ENCODE measurements around the gene HOXB2.
A peak's percentile ranks its signal among the peaks of the same experiment; 100 is the strongest.

HOXB2 gene

DNA sequence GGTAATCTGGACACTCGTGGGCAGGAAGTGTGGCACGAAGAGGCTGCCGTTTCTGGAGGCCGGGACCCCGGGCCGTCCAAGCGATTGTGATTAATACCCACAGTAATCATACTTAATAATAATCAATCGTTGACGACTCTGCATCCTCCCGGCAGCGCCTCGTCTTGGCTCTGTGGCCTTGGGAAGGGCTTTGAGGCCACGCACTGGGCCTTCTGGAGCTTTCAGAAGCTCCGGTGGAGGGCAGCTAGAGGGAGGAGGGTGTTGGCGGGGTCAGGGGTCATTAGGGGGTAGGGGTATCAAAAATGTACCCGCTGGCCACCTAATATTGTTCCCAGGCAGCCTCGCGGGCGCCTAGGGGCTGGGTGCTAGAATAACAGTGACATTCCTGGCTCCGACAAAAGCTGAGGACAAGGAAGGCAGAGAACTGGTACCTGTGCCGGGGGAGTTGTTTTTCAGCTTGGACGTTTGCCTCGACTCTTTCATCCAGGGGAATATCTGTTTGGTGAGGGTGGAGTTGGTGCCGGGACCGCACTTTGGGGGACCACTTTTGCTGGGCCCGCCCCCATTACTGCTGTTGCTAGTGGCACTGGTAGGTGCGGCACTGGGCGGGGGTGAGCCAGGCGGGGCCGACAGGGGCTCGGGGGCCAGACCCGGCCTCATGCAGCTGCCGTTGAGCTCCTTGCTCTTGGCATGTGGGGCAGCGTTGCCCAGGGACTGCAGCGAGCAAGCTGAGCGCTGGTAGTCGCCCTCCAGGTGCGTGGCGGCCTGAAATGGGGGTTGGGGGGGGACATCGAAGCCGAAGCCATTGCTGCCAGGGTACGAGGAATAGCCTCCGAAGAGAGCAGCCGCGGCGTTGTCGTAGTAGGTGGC lies 6.9 kb upstream of the HOXB2 start:
- DNase-seq = no peak

DNA sequence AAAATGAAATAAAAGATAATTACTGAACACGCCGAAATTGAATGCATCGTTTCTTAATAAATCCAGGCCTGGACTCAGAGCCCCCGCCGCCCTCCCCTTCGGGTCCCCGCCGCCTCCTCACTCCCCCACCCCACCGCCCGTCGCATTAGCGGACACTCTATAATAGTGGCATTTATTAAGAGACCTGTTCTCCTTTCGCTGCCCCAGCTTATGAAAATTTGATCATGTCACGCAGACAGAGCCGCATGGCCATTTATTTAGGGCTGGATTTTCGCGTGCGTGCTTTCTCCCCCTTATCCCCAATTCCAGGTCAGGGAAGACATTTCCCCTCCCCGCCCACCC lies 6.3 kb upstream of the HOXB2 start:
- DNase-seq = no peak

DNA sequence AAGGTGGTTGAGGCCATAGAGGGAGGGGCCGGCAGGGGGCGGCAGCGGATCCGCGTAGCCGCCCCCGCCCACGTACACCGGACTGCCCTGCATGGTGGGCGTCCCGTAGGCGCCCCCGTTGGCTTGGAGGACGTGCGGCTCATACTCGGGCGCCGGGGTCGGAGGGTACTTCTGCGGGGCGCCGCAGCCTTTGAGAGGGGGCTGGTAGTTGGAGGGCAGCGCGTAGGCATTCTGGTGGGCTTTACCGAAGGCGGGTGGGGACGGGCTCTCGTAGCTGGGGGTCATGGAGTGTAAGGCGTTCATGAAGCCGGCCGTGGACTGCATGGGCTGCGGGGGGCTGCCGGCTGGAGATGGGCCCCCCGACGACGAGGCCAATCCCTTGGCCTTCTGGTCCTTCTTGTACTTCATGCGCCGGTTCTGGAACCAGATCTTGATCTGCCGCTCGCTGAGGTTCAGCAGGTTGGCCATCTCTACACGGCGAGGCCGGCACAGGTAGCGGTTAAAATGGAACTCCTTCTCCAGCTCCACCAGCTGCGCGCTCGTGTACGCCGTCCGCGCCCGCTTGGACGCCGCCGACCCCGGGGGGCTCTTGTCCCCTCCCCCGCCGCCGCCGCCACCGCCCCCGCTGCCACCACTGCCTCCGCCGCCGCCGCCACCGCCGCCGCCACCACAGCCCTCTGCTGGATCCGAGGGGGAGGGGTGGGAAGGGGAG lies 5.7 kb upstream of the HOXB2 start:
- no peak for DNase-seq

DNA sequence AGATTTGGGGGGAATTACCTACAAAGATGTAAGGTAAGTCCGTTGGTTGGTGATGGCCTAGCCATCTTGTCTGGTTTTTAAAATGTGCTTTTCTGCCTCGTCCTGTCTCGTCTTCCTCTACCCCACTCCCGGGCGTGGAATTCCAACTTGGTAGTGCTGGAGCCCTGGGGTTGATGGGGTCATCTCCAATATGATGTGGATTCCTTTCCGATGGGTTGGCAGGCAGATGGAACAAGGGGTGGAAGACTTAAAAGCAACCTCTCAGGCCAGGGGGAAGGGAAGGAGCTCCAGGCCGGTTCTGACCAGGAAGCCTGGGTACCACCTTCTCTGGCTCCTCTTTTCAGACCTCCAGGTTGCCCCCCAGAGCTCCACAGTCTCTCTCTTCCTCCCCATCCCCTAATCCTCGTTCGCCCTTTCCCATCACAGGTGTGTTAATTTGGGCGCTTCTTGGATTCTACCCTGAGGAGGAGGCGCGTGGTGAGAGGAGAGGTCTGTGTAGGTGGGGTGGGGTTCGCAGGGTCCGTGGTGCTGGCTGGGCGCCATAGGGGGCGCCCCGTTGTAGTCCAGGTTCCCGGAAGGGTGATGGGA lies 5.1 kb upstream of the HOXB2 start:
- DNase-seq = no peak

GRCh38 chr17:48549281-48549630 lies 4.3 kb upstream of the HOXB2 start:
- peak; percentile 42 for DNase-seq

GRCh38 chr17:48548523-48549280 lies 3.8 kb upstream of the HOXB2 start:
- DNase-seq = peak; percentile 57

DNA sequence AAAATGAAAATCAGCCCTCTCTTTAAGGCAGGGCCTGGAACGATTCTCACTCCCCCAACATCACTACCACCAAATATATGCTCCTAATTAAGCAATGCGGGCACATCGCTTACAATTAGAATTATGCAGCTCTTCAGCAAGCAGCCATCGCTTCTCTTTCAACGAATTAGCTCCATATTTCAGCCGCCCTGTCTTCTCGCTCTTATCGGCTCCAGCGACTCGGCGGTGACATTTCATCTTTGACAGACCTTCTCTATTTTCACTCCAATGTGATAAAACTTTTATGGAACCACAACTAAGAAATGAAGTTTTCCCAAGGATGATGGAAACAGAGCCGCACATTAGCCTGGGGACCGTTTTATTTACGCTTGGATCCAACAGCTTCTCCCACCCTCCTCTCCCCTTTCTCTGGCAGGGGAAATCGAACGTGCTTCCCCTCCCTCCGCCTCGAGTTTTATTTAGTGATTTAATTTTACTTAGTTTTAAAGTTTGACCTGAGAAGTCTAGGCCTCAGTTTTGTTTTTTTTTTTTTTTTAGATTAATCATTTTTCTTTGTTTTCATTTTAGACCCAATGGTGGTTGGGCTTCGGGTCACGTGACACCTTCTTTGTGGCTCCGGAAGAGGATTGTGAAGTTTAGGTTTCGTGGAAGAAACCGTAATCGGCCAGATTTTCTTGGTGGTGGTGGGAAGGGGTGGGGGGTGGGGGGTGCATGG lies 3.1 kb upstream of the HOXB2 start:
- peak; percentile 87 for DNase-seq

DNA sequence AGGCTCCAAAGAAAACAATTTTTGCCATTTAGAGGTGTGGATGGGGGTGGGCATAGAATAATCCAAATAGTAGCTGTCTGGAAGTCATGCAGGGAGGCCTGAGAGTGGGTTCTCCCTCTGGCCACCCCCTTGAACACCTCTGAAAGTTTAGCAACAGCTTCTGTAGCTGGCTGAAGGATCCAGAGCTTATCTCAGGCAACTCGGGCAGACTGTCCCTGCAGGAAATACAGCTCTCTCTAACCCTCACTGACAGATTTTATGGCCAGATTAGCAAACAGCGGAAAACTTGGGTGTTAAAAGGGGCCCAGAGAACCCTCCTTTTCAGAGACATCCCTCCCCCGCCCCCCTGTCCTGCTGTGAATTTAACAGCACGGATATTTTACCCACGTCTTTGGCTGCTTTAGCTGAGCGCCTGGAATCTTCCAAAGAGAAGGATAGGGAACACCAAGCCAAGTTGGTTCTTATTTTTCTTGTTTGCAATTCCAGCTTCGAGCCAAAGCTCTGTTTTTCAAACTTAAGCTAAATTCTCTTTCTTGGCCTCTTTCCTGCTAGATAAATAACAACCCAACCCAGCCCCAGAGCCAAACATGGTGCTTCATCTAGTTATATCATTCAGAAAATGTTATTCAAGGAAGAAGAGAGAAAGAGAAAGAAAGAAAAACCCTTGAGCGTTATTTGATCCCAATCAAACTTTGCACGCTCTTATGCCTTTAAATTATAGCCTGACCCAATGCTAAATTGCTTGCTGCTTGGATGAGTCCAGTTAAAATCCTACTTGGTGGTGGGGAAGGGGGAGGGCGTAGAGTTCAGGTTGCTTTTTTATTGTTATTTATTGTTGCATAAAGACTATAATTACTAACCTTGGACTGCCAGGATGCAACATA lies 2.3 kb upstream of the HOXB2 start:
- peak; percentile 98 for DNase-seq

DNA sequence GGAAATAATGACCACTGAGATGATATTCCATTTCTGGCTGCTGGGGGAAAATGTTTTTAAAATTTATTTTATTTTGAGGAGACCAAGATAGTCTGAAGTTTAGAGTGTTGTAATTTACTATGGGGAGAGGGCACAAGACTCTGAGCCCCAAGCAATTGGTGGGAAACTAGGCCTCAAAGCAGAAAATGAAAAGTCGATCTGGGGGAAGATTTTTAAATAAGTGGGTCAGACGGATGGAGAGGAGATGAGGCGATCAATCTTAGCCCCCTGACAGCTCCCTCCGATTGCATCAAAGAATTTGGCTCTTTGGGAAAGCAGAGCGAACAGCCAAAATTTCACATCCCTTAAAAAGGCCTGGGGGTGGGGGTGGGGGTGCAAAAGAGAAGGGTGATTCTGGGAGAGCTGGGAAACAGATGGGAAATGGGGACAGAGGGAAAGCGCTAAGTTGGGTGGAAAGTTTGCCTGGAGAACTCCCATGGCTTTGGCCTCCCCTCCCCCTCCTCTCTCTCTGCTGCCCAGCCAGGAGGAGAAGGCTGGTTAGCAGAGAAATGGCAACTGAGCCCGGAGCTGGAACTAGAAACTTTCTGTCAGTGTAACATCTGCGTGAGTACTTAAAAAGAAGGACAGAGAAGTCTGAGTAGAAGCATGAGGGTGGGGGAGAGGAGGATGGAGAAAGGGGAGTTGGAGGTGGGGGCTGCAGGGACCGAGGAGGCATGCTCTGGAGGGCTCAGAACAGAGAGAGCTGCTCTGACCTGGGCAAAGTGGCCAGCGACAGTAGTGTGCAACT lies 1.4 kb upstream of the HOXB2 start:
- DNase-seq = peak; percentile 72

DNA sequence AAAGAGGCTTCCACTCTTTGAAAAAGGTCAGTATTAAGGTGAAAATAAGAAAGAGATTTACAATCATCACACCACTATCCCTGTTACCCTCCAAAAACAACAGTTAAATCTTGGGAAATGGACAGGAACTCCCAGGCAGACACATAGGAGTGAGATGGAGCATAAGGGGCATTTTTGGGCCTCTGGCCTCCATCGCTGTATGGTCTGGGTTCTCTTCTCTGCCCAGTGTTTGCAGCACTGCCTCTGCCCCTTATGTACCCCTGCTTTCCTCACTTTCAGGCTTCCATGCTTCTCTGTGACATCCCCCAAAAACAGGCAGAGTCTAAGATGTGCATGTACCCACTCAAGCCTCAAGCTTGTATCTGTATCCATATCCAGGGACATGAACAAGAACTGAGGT lies 630 bp upstream of the HOXB2 start:
- peak; percentile 50 for DNase-seq

GRCh38 chr17:48544349-48545021 lies 424 bp downstream of the HOXB2 start:
- DNase-seq = peak; percentile 80

DNA sequence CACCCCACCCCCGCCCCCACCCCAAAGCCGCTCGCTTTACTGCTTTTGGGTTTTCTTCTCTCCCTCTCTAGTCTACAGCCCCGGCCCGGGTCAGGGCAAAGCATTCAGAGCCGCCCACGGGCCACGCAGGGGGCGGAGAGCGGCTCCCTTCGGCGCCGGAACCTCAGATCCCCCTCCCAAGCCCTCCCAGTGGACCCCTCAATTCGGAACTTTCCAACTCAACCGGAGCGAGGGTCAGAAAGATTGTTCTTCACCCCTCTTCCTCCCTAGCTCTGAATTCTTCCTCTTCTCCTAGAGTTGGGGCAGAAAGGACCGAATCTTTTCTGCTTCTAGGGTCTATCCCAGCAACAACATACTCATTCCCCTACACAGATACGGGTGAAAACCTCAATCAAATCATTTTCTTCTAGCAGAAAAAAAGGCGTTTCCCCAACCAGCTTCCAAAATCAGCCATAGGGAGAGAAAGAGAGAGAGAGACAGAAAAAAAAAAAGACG lies 1.0 kb downstream of the HOXB2 start:
- DNase-seq = peak; percentile 61

DNA sequence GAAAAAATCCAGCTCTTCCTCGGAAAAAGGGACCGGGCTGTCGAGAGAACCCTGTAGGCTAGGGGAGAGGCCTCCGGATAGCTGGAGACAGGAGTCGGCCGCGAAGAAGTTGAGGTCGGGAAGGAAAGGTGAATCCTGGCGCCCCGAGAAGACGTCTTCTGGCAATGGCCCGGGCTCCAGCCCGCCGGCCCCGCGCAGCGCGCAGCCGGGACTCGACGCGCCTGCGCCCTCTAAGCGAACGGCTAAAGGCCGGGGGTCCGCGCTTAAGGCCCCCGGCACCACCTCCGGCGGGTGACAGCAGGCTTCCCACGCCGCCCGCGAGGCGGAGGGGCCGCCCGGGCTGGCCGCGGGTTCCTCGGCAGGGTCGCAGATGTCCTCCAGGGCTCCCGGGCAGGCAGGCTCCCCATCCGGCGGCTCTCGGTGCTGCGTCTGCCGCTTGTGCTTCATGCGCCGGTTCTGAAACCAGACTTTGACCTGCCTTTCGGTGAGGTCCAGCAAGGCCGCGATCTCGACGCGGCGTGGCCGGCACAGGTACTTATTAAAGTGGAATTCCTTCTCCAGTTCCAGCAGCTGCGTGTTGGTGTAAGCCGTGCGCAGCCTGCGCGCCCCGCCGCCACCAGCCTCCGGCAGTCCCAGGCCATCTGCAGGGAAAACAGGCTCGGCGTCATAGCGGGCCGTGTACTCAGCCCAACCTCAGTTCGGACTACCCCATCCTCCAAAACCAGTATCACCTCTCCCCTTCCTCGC lies 1.6 kb downstream of the HOXB2 start:
- peak; percentile 61 for DNase-seq

GRCh38 chr17:48542698-48543106 lies 2.2 kb downstream of the HOXB2 start:
- peak; percentile 60 for DNase-seq

GRCh38 chr17:48542114-48542656 lies 2.7 kb downstream of the HOXB2 start:
- DNase-seq = peak; percentile 72

DNA sequence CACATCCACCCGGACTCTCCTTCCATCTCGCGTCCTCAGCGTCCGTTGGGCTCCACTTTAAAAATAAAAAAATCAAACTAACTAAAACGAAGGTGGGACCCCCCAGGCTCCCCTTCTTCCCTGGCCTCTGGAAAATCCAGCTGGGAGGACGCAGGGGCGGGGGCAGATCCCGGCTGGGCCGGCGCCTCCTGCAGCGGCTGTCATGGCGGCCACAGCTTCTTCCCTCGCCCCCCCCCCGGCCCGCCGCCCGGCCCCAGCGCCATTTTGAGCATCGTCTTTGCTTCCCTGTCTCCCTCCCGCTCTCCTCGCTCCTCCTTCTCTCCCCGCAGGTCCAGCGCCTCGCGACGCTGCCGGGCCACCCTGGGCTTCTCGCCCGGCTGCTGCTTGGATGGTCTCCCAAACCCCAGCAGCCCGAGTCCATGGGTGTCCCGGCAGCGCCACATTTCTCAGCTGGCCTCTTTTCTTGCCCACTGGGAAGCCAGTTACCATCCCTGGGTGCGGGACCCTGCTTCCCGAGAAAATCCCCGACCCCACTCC lies 3.3 kb downstream of the HOXB2 start:
- peak; percentile 77 for DNase-seq

- DNase-seq = peak; percentile 58
Measured at GRCh38 chr17:48541036-48541576, 3.8 kb downstream of the HOXB2 start.

- DNase-seq = peak; percentile 32
Measured at GRCh38 chr17:48540213-48540612, 4.7 kb downstream of the HOXB2 start.

All from NCI-H69 (cell line).